Cardiac muscle cell (in vitro differentiated cells and primary cell): Measurements from ENCODE around the gene MAGI3. TPM values are rescaled to one million over a fixed set of nuclear protein-coding genes. Genes with fewer than 3 reads are reported as not detected.
A peak's percentile ranks its signal among the peaks of the same experiment; 100 is the strongest.

Experiments
- DNase-seq, 2 donors: peaks; one replicate each; pipeline versions ENCODE4 v3.0.0 to v3.0.0-alpha.2; 2010 to 2017; ENCODE audit warnings: low read depth in 1 of 2, low spot score in 1 of 2
- H3K27ac ChIP-seq: fragments of 200-600 bp; sonication (generic); 2 replicates; pipeline ENCODE4 v1.5.1; 2016
- H3K27me3 ChIP-seq: fragments of 200-600 bp; sonication (generic); 2 replicates; pipeline ENCODE4 v1.6.0; 2016; ENCODE audit warnings: control low read depth
- H3K36me3 ChIP-seq: fragments of 200-600 bp; sonication (generic); 2 replicates; pipeline ENCODE4 v1.5.1; 2016; ENCODE audit warnings: control low read depth
- H3K4me1 ChIP-seq: fragments of 200-600 bp; sonication (generic); 2 replicates; pipeline ENCODE4 v1.8.1; 2017; ENCODE audit warnings: low read depth, mild to moderate bottlenecking, mixed run types
- H3K4me3 ChIP-seq: fragments of 200-600 bp; sonication (generic); 2 replicates; pipeline ENCODE4 v1.5.1; 2016; ENCODE audit warnings: mild to moderate bottlenecking
- H3K9me3 ChIP-seq: fragments of 200-600 bp; sonication (generic); 2 replicates; pipeline ENCODE4 v1.5.1; 2017; ENCODE audit warnings: low read depth, mild to moderate bottlenecking, control low read depth
- polyA plus RNA-seq: library from polyadenylated mRNA; unstranded; fragments of >200 nt; fragmentation: Nextera tagmentation; extraction: Ambion mirVana; gene quantifications from 2 replicates; pipeline ENCODE4 v1.2.1, GENCODE V29; 2016
- total RNA-seq: library from RNA; depleted of rRNA; stranded (reverse); fragments of >200 nt; gene quantifications from 2 replicates; pipeline ENCODE4 v1.2.3, GENCODE V29; 2016
- TF ChIP-seq, protein P1 (sequence below): IDR thresholded peaks from 2 replicates; pipeline ENCODE4 v1.5.1; 2012; ENCODE audit warnings: low read depth, mild to moderate bottlenecking, low read length

Gene MAGI3
- 11.0 and 20.6 TPM in 2 replicates for total RNA-seq
- polyA plus RNA-seq = 7.3 and 11.0 TPM in 2 replicates

DNA sequence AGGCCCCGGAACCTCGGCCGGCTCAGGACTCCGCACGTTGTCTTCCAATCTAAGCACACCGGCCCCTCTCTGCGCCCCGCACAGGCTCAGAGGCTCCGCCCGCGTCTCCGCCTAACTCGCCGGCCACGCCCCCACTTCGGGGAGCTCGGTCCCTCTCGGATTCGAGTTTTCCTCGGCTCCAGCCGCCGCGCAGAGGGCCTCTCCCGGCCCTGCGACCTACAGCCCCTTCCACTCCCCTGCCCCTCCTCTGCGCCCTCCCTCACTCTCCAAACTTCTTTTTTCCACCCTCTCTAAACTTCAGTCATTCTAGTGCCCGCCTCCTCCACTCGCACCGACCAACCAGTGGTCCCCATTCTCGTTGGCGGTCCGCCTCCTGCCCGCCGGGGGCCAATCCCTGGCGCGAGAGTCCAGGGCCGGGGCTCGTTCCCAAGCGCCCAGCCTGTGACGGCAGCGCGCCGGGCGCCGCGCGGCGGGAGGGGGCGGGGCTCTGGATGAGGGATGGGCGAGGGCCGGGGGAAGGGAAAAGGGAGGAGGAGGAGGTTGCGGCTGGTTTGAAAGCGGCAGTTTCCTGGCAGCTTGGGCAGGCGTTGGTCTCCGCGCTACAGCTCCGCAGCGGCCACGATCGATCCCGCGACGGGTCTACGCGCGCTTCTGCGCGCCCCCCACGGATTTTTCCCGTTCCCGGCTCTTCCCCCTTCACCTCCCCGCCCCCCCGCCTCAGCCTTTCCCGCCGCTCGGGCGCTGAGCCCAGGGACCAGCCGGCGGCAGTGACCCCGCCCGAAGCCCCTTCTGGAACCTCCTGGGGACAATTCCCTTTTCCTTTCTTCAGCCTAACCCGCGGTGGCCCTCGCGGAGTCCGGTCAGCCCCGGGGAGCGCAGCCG lies at the start of gene MAGI3:
Gene MAGI3 (plus strand): TSS at position 563 of the 882 bp plus-strand sequence. CDS start 519 bp downstream, outside the sequence.
- peak; percentile 98 to 100 for DNase-seq
- peak within 1 kb of the TSS; percentile 86 for H3K27ac ChIP-seq
- peaks cover 14% of the 10 kb centered on the region for H3K4me1 ChIP-seq
- no peaks in the 10 kb centered on the region for H3K27me3 ChIP-seq
- peak within 1 kb of the TSS; percentile 92 for H3K4me3 ChIP-seq
- TF ChIP-seq, protein P1, sequence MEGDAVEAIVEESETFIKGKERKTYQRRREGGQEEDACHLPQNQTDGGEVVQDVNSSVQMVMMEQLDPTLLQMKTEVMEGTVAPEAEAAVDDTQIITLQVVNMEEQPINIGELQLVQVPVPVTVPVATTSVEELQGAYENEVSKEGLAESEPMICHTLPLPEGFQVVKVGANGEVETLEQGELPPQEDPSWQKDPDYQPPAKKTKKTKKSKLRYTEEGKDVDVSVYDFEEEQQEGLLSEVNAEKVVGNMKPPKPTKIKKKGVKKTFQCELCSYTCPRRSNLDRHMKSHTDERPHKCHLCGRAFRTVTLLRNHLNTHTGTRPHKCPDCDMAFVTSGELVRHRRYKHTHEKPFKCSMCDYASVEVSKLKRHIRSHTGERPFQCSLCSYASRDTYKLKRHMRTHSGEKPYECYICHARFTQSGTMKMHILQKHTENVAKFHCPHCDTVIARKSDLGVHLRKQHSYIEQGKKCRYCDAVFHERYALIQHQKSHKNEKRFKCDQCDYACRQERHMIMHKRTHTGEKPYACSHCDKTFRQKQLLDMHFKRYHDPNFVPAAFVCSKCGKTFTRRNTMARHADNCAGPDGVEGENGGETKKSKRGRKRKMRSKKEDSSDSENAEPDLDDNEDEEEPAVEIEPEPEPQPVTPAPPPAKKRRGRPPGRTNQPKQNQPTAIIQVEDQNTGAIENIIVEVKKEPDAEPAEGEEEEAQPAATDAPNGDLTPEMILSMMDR = no peak
- no peaks in the 10 kb centered on the region for H3K36me3 ChIP-seq
- H3K9me3 ChIP-seq = no peaks in the 10 kb centered on the region

DNA sequence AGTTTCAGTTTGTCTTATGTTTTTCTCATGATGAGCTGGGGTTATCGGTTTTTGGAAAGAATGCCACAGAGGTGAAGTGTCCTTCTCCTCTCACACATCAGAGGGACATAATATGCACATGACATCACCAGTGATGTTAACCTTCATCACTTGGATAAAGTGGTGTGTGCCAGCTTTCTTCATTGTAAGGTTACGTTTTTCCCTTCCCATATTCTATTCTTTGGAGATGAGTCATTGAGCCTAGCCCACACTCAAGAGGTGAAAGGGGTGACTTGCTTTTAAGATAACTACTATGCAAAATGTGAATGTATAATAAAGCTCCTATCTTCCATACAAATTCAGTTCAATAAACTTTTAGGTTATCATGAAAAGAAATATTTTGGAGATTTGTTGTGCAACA lies 36.7 kb upstream of the MAGI3 start:
- Histone ChIP-seq H3K27me3 (no peaks in the 10 kb centered on the region), H3K4me1 (no peaks in the 10 kb centered on the region), H3K36me3 (no peaks in the 10 kb centered on the region), H3K27ac (no peak overlapping the region), H3K4me3 (no peak overlapping the region), H3K9me3 (no peaks in the 10 kb centered on the region)
- TF ChIP-seq, protein P1 = no peak
- DNase-seq = no peak

DNA sequence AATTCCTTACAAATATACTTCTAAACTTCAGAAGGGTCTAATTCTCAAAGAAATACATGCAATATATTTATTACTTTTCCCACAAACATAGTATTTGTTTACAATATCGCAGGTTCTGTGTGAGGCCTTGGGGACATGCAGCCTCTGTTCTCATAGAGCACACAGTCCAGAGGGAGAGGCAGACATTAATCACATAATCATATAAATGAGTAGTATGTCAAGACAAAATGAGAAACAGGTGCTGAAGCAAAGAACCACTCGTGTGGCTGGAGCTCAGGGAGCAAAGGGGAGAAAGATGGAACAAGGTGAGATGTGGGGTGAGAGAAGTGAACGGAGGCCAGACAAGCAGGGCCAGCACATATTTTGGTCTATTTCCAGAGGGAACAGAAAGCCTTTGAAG lies 26.4 kb upstream of the MAGI3 start:
- H3K9me3 ChIP-seq = no peaks in the 10 kb centered on the region
- H3K36me3 ChIP-seq = no peaks in the 10 kb centered on the region
- H3K27me3 ChIP-seq = no peaks in the 10 kb centered on the region
- DNase-seq = no peak
- H3K4me3 ChIP-seq = no peak overlapping the region
- H3K27ac ChIP-seq = no peak overlapping the region
- TF ChIP-seq, protein P1 = no peak
- H3K4me1 ChIP-seq = no peaks in the 10 kb centered on the region

DNA sequence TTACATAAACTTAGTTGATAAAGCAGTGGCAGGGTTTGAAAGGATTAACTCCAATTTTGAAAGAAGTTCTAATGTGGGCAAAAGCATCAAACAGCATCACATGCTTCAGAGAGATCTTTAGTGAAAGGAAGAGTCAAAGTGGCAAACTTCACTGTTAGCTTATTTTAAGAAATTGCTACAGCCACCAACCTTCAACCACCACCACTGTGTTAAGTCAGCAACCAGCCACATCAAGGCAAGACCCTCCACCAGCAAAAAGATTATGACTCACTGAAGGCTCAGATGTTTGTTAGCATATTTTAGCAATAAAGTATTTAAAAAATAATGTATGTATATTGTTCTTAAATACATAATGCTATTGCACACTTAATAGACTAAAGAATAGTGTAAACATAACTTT lies 21.3 kb upstream of the MAGI3 start:
- Histone ChIP-seq H3K9me3 (no peaks in the 10 kb centered on the region), H3K27me3 (no peaks in the 10 kb centered on the region), H3K27ac (no peak overlapping the region), H3K4me3 (no peak overlapping the region), H3K4me1 (no peaks in the 10 kb centered on the region), H3K36me3 (no peaks in the 10 kb centered on the region)
- no peak for DNase-seq
- TF ChIP-seq, protein P1 = no peak

DNA sequence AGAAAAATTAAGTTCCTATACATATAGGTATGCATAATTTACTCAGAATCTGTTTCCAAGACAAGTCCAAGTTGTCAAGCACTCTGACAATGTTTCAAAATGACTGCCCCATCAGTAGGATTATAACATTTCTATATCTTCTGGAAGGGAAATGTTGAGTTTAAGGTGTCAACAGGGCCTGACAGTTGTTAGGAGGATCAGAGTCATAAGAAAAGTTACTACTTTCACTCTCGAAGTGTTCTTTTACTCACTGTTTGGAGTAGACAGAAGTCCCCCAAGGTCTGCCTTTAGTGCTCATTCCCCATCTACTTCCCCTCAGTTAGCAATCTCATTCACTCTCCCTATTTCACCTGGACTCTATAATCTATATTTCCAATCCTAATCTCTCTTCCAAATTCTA lies 20.6 kb upstream of the MAGI3 start:
- TF ChIP-seq, protein P1 = no peak
- no peaks in the 10 kb centered on the region for H3K36me3 ChIP-seq
- no peaks in the 10 kb centered on the region for H3K4me1 ChIP-seq
- DNase-seq = no peak
- H3K27ac ChIP-seq = no peak overlapping the region
- H3K4me3 ChIP-seq = no peak overlapping the region
- no peaks in the 10 kb centered on the region for H3K9me3 ChIP-seq
- no peaks in the 10 kb centered on the region for H3K27me3 ChIP-seq
